ENCODE measurements around the gene SMIM30.

GRCh38 chr7:113071465-113071864 lies 46.9 kb downstream of the SMIM30 start:
- no peak for TF ChIP-seq NFE2L2 (IDR thresholded peaks at IDR 0.05; ENCODE audit: low read depth, low read length)
- no peak for TF ChIP-seq MXI1 (IDR thresholded peaks at IDR 0.05; ENCODE audit: borderline replicate concordance, low read depth, low read length)
- no peak for TF ChIP-seq CTCF (conservative IDR thresholded peaks at IDR 0.05; ENCODE audit: low read depth, low read length)
- no peak for TF ChIP-seq FOS (IDR thresholded peaks at IDR 0.05; ENCODE audit: low read depth, low read length)
- TF ChIP-seq RAD21 (IDR thresholded peaks at IDR 0.05; ENCODE audit: low read length), result no peak
- no peak for TF ChIP-seq POLR2A (IDR thresholded peaks at IDR 0.05; ENCODE audit: low read depth, low read length)
- TF ChIP-seq ELK1 (IDR thresholded peaks at IDR 0.05; ENCODE audit: borderline replicate concordance, low read depth, low read length), result no peak
- no peak for TF ChIP-seq MAZ (IDR thresholded peaks at IDR 0.05; ENCODE audit: borderline replicate concordance, low read depth, low read length)
- TF ChIP-seq, protein P1, sequence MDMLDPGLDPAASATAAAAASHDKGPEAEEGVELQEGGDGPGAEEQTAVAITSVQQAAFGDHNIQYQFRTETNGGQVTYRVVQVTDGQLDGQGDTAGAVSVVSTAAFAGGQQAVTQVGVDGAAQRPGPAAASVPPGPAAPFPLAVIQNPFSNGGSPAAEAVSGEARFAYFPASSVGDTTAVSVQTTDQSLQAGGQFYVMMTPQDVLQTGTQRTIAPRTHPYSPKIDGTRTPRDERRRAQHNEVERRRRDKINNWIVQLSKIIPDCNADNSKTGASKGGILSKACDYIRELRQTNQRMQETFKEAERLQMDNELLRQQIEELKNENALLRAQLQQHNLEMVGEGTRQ (IDR thresholded peaks at IDR 0.05; ENCODE audit: low read depth, low read length), result no peak
